Stimulated activated CD4-positive, alpha-beta T cell treated with anti-CD3 and anti-CD28 coated beads, Interleukin-1b, Interleukin-23, amount 100 ng/mL, for 24 hours (primary cell): ENCODE data around the gene KIRREL3.
A peak's percentile ranks its signal among the peaks of the same experiment; 100 is the strongest.

ENCODE experiments used
- DNase-seq, 4 experiments: peaks; one replicate each; pipeline ENCODE4 v3.0.0-alpha.2; 2020; ENCODE audit warnings: low read depth in 4 of 4, low spot score in 1 of 4

KIRREL3 gene

DNA sequence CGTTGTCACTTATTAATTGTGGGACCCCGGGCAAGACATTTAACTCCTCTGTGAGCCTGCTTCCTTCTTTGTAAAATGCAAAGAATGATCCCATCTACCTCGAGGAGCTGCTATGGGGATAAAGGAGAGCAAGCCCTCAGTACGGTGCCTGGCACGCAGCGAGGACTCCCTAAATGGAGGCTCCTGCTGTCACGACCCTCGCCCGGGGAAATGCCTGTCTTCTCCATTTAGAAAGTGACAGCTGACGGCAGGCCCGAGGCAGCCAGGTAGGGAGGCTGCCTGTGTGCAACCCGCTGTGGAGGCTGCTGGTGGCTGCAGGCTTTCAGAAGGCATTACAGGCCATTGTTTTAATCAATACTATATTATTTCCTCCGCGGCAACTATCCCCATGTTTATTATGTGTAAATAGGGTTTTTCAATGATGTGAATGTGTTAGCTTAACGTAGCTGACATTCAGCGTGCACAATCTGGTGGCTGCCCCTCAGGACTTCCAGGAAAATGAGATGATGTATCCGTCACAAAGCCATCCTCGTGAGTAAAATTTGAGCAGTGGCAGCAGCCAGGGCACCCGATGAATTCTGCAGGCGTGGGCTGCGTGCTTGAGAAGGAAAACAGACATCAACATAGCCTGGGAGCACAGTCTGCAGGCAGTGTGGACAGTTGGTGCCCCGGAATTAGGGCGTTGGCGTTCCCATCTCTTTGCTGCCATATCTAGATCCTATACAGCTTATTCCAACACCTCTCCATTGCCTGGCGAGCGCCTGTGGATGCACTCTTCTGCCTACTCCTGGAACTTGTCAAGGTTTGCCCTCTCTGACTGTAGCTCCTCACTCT lies 416.8 kb downstream of the KIRREL3 start:
- DNase-seq: no peak

DNA sequence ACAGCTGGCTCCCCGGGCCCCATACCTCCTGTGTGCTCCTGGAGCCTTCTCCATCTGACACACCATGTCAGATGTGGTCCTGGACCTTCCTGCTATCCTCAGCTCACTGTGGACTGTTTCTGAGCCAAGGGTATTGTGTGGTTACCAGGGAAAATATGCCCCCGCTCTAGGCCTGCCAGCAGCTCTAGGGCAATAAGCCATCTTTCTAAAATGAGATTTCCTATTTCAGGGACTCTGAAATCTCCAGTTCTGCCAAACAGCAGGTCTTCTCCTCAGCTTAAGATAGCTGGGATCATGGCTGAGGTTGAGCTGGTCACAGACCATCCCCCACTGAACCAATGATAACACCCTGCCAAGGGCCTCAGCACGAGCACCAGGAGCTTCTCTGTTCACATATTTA lies 417.5 kb downstream of the KIRREL3 start:
- DNase-seq: no peak

DNA sequence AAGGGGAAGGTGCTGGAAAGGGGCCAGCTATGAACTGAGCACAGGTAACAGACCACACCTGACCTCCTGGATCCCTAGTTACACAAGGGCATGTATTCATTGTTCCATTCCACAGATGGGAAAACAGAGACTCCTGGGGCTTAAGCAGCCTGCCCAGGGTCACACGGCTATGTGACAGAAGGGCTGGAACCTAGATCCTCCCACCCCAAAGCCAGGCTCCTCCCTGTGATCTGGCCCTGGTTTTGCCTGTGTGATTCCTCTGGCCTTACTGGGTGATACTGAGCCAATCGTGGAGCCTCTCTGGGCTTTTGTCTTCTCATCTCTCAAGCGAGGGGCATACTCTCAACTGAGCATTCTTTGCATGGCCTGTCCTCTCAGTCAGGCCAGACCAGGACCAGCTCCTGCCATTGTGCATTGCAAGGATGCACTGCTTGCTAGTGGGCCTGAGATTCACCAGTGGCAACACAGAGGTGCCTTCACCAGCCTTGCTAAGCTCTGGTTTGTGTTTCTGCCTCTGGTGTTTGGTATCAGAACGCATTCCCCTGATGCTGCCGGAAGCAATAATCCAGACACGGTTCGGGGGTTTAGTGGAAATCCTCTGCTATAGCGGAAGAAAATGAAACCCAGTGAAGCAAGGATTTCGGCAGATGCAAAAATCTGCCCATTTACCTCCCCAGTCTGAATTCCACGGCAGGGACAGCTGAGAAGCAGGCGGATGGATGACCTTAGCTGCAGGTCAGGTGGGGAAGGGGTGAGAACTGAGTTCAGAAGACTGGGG lies 418.5 kb downstream of the KIRREL3 start:
- DNase-seq: no peak

DNA sequence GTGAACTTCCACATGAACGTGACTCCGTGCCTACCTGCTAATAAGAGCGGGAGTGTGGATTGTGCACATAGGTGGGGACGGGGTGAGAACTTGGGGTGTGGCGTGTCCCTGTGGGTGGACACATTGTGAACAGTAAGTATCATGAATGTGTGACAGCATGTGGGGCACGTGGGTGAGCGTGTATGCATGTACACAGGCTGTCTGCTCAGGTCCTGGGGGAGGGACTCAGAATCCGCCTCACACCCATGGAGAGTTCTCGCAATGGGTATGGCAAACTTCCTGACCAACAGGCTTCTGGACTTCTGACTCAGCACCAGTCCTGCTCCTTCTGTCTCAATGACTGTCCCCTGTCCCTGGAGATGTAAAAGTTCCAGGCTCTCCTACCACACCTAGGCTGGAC lies 422.1 kb downstream of the KIRREL3 start:
- no peak for DNase-seq

DNA sequence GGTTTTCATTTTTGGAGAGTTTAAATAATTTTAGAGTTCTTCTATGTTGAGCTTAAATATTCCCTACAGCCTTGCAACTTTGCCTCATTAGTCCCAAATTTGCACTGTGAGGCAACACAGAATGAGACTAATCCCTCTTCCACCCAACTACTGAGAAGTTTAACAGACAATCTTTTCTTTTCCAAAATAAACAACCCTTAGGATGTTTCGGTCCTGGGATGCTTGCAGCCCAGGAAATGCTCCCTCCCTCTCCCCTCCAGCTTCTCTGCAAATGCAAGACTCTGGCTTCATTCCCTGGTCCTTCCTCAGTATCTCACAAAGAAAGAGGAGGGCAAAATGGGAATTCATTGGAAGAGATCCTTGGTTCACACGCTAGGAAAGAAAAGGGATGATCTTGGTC lies 422.5 kb downstream of the KIRREL3 start:
- DNase-seq: no peak

DNA sequence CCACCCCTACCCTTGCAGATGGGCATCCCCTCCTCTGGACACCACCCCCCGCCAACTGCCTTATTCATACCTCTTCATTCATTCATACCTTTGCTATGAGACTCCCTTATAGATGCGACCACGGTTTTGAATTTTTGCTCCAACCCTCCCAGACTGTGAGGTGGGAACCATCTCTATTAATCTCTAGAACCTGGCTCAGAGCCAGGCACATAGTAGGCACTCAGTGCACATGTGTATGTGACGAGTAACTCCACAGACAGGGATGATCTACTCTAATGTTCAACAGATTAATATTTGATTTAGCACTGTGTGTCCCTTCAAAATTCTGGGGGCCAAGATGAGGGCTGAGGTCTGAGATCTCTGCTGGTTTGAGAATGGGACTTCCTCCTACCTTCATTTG lies 424.7 kb downstream of the KIRREL3 start:
- no peak for DNase-seq

DNA sequence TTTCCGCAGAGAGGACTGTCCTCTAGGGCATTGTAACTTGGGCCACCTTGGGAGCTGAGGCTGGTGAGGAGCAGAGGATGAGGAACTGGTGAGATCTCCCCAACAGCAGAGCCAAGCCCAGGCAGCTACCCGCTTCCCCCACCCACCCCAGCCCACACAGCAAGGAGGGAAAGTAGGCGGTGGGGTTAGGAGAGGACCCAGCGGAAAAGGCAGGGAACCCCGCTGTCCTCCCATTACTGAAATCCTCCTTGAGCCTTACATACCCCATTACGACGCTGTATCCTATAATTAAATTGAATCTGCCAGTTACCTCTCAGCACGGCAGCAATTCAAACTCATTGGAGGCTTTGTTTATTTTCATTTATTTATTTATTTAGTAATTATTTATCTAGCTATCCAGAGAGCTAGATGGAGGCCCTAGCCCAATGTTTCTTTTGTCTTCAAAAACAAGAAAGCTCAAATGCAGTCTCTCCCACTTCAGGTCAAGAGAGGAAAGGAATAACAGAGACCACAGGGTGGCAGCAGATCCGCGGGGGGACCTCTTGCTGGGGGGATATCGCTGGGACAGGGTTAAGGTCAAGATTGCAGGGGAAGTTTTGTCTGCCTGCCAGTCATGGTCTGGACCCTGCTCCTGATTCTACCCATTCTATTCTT lies 427.1 kb downstream of the KIRREL3 start:
- no peak for DNase-seq

DNA sequence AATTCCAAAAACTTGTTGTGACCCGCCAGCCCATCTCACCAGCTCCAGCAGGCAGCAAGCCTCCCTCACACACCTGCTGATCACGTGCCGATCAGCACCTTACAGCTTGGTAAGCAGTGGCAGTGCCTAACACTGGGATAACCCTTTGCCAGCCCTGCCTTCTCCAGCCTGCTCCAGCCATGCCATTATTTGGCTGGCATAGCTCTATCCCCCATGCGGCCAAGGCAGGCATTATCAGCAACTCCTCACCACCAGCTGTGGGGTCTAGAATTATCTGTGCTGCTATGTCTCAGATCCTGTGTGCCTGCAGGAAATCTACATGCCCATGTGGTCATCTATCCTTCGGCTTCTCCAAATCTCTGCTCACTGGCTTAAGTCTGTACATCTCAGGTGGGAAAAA lies 430.1 kb downstream of the KIRREL3 start:
- DNase-seq: no peak

DNA sequence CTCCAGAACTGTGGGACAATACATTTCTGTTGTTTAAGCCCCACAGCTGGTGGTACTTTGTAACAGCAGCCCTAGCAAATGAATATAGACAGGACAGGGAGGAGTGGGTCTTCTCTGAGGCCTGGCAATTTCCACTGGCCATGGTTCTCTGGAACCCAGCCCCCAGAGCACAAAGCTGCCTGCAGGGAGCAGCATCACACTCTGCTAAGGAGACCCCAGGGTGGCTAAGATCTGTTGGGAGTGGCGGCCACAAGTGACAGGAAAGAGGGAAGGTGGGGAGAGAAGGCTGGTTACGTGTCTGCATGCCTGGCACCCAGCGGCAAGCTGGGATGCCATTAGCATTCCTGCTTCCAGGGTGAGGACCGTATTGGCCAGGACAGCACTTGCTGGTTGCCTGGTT lies 433.2 kb downstream of the KIRREL3 start:
- no peak for DNase-seq

DNA sequence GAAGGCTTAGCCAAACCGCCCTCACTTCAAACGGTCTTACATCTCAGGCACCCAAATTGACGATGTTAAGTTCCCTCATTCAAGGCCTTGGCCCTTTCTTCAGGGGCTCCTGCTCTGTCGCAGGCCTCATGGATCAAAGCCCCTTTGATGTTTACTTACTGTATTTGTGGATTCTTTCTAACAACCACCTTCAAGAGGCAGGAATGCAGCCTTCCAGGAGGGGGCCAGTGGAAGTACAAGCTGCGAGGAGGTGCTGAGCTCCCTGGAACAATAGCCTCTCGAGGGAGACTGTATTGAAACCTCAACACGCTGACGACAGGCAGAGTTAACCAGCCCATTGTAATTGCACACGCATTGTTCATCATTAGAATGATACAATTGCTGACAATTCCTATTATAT lies 436.0 kb downstream of the KIRREL3 start:
- no peak for DNase-seq

DNA sequence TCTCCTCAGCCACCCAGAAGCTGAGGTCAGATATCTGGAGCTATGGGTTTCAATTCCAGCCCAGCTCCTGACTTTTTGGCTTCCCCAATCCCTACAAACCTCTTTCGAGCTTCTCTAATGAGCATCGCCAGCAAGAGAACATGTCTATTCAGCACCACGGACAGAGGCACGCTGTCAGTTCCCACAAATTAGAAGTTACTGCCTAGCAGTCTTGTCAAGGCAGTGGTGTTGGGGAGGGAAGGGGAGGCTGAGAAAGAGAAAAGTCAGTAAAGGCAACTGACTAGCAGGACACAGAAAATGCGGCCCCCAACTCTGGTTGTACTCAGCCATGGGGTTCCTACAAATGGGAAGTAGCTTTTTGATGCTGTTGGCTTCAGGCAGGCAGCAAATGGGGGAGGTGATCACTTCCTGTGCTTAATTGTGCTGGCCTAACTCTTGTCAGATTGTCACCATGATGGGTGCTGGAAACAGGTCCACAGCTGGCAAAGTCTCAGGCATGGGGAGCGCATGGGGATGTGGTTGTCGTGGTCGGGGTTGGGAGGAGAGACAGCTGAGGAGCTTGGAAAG lies 439.2 kb downstream of the KIRREL3 start:
- DNase-seq: peak in 1 of 4 experiments; percentile 8

DNA sequence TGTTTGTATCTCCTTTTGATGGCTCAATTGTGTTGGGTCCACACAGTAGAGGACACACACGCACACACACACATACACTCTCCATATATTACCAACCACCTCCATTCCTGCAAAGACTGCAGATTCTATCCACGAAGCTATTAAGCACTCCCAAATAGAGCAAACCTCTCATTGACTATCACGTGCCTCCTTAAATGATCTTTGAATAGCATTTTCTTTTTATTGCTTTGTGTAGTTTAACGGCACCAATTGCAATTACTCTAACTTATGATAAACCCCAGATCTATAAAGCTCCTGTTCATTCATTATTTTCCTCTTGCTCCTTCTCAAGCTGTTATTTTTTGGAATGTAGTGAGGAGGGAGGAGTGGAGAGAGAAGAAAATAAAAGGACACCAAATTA lies 440.3 kb downstream of the KIRREL3 start:
- DNase-seq: no peak

DNA sequence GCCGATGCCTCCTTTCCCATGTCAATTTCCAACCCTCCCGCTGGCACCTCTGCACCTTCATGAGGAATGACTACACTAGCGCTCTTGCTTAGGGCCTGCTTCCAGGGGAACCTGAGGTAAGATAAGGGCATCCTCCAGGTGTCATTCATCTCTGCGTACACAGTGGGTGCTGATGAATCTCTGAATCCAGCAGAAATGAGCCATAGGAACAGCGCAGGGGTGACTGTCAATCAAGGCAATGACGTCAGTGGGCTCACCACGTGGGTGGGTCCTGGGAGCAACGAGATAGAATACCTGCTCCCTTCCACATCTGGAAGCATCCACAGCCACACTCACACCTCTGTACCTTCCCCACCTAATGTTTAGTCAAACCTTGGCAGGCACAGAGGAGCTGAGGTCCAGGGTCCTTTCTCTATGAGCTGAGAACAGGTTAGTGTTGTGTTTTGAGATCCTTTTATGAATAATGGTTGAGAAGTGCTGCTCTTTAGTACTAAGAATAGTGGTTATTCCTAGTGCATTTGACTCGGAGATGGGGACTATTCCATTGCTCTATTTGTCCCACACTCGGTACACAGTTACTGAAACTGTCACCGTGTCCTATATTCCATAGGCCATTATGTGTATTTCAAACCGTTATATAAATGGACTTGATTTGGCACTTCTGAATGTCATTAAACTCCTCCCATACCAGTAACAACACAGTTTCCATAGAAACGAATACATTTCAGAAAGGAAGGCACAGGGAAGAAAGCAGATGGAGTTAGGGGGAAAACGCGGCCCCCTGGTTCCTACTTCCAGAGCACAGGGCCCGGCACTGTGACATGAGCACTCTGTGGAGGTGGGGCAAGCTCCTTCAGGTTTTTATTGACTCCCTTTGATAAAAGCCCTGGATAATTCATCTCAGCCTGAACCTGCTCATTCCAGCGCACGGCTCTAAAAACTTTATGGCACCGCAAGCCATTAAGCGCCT lies 451.7 kb downstream of the KIRREL3 start:
- DNase-seq: no peak

DNA sequence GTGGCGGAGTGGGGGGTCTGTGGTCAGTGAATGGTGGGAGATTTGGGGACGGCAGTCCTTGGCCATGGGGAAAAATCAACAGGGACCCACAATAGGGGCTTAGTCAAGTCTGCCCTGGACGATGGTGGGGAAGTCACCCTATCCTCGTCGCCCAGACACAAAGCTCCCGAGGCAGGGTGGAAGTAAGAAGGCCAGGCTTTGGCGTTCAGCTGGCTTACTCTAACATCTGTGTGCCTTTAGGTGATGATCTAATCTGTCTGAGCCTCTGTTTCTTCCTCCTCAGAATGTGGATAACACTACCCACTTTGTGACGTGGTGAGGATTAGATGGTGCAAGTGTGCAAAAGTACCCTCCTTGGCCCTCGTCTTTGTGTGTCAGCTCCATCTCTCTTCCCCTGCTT lies 452.9 kb downstream of the KIRREL3 start:
- no peak for DNase-seq

DNA sequence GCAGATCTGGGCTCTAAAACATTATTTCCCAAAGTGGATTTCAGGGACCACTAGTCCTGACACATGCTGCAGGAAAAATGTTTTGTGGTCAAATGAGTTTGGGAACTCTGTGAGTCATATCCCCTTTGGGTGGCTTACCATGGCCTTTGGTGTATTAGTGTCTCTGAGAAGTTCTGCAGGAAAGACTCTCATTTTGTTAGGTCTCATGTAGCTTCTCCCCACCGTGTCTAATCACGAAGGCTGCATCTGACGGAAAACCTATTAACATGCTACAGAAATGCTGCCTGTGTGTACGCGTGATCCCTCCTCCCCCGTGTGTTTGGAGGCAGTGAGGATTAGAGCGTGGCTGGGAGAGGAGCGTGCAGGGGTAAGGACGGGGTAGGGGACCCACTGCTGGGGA lies 453.4 kb downstream of the KIRREL3 start:
- DNase-seq: no peak

DNA sequence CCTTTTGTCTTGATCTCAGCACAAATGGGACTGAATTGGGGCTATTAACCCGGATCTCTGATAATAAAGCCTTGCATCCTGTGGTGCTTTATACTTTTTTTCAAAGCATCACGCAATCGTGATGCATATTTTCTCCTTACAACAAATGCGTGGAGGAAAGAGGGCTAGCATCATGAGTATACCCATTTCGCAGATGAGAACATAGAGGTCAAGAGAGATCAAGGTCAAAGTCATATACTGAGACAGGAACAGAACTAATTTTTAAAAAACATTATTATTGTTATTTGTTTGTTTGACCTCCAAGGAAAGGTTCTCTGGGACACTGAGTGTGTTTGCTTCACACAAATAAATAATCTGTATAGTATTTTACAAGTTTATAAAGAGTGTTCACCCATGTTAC lies 453.9 kb downstream of the KIRREL3 start:
- DNase-seq: no peak

DNA sequence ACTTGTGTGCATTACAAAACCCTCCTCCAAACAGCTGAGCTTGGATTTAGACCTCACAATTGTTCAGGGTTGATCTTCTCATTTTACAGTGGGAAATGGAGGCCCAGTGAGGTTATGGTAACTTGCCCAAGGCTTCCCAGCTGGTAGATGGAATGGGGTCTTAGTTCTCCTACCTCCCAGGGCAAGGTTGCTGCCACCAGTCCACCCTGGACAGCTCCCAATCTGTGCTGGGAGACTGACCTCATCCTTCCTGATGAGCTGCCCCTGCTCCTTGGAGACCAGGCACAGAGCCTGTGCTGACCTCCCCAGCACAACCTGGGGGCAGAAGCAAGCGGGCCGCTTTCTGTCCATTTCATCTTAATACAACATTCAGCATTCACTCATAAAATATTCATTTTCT lies 454.4 kb downstream of the KIRREL3 start:
- DNase-seq: no peak

DNA sequence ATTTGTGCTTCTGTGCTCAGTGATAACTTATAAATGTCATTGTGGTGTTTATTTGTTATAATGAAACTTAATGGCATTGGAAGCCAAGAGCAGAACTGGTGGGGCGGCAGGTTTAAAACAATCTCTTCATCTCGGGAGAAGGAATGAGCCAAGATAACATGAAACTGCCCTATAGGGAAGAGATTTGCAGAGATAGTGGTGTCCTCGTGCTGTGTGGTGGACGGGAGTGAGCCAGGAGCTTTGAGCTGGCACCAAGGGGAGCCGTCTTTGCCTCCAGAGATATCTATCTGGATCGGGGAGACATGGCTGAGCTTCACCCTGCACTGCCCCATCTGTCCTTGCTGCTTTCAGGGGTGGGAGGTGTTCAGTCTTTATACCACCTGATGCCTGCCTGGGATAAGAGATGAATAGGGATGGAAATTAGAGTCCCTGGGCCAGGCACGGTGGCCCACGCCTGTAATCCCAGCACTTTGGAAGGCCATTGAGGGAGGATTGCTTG lies 455.5 kb downstream of the KIRREL3 start:
- DNase-seq: no peak

DNA sequence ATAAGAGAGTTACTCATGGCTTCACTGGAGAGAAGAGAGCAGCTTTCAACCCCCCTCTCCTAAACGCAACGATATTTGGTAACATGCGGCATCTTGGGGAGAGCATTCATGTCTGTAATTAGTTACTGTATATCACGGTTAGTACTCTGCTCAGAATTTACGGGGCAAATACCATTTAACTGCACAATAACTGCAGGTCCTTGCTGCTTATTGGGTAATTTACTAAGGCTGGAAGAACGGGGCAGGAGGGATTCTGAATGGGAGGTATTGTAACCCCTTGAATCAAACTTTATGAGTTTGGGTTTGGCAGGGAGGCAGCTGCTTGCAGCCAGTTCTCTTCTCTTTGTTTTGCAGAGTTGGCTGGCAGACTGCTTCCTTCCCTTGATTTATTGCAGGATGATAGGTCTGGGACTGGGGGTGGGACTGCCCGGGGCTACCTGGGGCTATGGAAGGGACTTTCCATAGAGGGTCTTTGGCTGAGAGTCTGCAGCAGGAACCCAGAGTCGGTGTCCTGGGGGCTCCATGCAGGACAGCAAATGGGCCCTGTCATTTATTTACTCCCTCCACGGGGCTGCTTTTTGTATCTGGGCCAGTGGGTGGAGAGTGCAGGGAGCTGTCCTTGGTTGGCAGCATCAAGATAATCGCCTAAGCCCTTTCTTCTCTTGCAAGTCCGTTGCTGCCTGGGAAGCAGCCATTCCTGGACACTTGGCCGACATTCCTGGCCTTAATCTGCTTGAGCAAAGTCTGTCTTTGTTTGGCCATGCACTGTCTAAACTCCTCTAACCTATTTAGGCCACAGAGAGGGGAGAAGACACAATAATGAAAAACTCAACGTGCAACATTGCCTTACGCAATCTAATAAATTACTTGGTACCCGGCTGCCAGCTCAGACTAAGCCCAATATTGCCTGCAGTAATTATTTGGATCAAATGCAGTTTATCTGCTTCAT lies 456.2 kb downstream of the KIRREL3 start:
- no peak for DNase-seq
